GM23248 (cell line): ENCODE measurements around the gene RBL2.

Source experiments
- EZH2 ChIP-seq: fragments of 200-600 bp; sonication (generic); IDR thresholded peaks from 2 replicates; pipeline ENCODE4 v1.6.1; 2018; ENCODE audit warnings: antibody characterized with exemption, mild to moderate bottlenecking; ENCODE audit not compliant: insufficient read depth, poor library complexity, severe bottlenecking
- EZH2phosphoT487 ChIP-seq: fragments of 200-600 bp; sonication (generic); IDR thresholded peaks from 2 replicates; pipeline ENCODE4 v1.6.1; 2018; ENCODE audit warnings: antibody characterized with exemption, moderate library complexity, mild to moderate bottlenecking, low read depth; ENCODE audit not compliant: insufficient read depth

GRCh38 chr16:53417011-53417410 is 17.3 kb upstream of the RBL2 start:
- TF ChIP-seq EZH2 (no peak), EZH2phosphoT487 (no peak)
